ENCODE data around the gene KCNJ5. TPM values are rescaled to one million over a fixed set of nuclear protein-coding genes. Genes with fewer than 3 reads are reported as not detected.

Gene KCNJ5
- total and polyA plus RNA-seq, 10 of the 15 experiments (the other 5 are each of a cell fraction or from before 2014, with no cell fraction given), result 0.03 TPM; not detected in 8

DNA sequence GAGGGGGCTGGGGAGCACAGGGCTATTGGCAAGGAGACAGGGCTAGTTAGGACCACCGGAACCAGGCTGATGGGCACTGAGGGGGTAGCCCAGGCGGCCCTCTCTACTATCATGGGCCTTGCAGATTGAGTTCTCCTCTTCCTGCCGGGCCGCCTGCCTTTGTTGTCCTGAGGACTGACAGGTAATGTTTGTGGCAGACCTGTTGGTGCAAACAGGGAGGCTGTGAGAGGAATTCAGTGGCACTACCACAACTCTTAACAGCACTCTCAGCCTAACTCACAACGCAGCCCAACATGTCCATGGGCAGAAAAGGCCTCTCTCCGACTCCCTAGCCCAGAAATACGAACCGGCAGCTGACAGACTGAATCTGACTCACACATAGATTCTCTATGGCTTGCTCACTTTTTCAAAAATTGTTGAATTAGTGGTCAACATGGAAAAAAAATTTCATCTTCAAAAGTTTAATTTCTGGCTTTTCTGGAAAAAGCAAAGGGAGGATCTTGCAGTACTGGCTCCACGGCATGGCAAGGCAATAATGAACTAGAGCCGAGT lies 11.4 kb downstream of the KCNJ5 start:
- no peaks in the 10 kb centered on the region for H3K4me1 ChIP-seq (ENCODE audit: control insufficient read depth, insufficient read depth, low read length)
- WGBS (ENCODE audit: insufficient coverage, insufficient replicate concordance, low lambda C conversion rate, missing lambda C conversion rate), result 56% methylated on average over 10 of the region's 10 CpGs
- RAD21 ChIA-PET (ENCODE audit: unreplicated experiment), result no interaction called here
- CTCF ChIA-PET, result interaction anchor here (1.3 to 9.2 kb wide), 3 partner anchors 11 to 54 kb away, joined by 6 to 74 read pairs (median 18); no protein-coding TSS in a partner anchor
- H2AFZ ChIP-seq (ENCODE audit: control insufficient read depth, low read depth, low read length), result no peak overlapping the region
- H3K9me3 ChIP-seq (replicated peaks; ENCODE audit: control insufficient read depth, insufficient read depth, low read length), result no peaks in the 10 kb centered on the region; the same call in 2 of the 3 replicates
- FAIRE-seq (no peak), DNase-seq (ENCODE audit: low read depth, low spot score) (no peak), ATAC-seq (no peak)
- BruUV-seq (replicated peaks), result no TSS peak
- POLR2A ChIA-PET, result no interaction called here
- H3K27ac ChIP-seq (ENCODE audit: control insufficient read depth, insufficient read depth), result no peak overlapping the region
- SMC1A ChIA-PET (ENCODE audit: uncharacterized antibody, unreplicated experiment), result interaction anchor here (1.9 kb wide), 1 partner anchor 10 kb away, joined by 4 read pairs; no protein-coding TSS in a partner anchor
- H3K79me2 ChIP-seq (ENCODE audit: control insufficient read depth, insufficient read depth, low read length), result no peaks in the 10 kb centered on the region
- no peak overlapping the region for H3K4me3 ChIP-seq
- peaks cover 0 to 9% of the 10 kb centered on the region in 2 experiments; a peak in 1 of 4 replicates for H3K27me3 ChIP-seq (replicated peaks in 1 of 2; ENCODE audit: control insufficient read depth in 2 of 2, insufficient read depth in 2 of 2, low read length in 1 of 2)
- H3K9ac ChIP-seq (ENCODE audit: control insufficient read depth, insufficient read depth, low read length), result no peak overlapping the region
- in situ Hi-C loops (cut with MboI) (no loop called here), intact Hi-C loops (cut with micrococcal nuclease; ENCODE audit: unreplicated experiment) (no loop called here)
- TF ChIP-seq IKZF2 (IDR thresholded peaks at IDR 0.05) (no peak), STAT1 (conservative IDR thresholded peaks at IDR 0.05) (no peak), EP300 (IDR thresholded peaks at IDR 0.05; ENCODE audit: borderline replicate concordance in 1 of 2, control insufficient read depth in 1 of 2, low read depth in 2 of 2, low read length in 2 of 2) (no peak), SUZ12 (IDR thresholded peaks at IDR 0.05; ENCODE audit: unreplicated experiment) (no peak), PKNOX1 (IDR thresholded peaks at IDR 0.05) (no peak), RAD51 (IDR thresholded peaks at IDR 0.05) (no peak), ZNF592 (IDR thresholded peaks at IDR 0.05) (no peak), RFX5 (IDR thresholded peaks at IDR 0.05; ENCODE audit: low read depth, low read length) (no peak), KLF5 (IDR thresholded peaks at IDR 0.05; ENCODE audit: partially characterized antibody) (no peak), ZNF384 (IDR thresholded peaks at IDR 0.05; ENCODE audit: borderline replicate concordance, low read depth, low read length) (no peak)
- TF ChIP-seq, protein P1, sequence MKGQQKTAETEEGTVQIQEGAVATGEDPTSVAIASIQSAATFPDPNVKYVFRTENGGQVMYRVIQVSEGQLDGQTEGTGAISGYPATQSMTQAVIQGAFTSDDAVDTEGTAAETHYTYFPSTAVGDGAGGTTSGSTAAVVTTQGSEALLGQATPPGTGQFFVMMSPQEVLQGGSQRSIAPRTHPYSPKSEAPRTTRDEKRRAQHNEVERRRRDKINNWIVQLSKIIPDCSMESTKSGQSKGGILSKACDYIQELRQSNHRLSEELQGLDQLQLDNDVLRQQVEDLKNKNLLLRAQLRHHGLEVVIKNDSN (IDR thresholded peaks at IDR 0.05; ENCODE audit: borderline replicate concordance, extremely low read length, insufficient read depth, low read depth, low read length), result no peak
- TF ChIP-seq, protein P2, sequence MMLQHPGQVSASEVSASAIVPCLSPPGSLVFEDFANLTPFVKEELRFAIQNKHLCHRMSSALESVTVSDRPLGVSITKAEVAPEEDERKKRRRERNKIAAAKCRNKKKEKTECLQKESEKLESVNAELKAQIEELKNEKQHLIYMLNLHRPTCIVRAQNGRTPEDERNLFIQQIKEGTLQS (IDR thresholded peaks at IDR 0.05; ENCODE audit: borderline replicate concordance, extremely low read depth, low read depth, low read length), result no peak
- H4K20me1 ChIP-seq (ENCODE audit: control insufficient read depth, insufficient read depth), result no peaks in the 10 kb centered on the region
- no peaks in the 10 kb centered on the region for H3K36me3 ChIP-seq (ENCODE audit: control insufficient read depth in 2 of 2, insufficient read depth in 2 of 2, low read length in 1 of 2)
- no peak overlapping the region for H3K4me2 ChIP-seq (ENCODE audit: control insufficient read depth, insufficient read depth)
